Lower leg skin (tissue), 4 donors: ENCODE measurements around the gene ZFP36L2. TPM values are rescaled to one million over a fixed set of nuclear protein-coding genes. Genes with fewer than 3 reads are reported as not detected.

Experiments
- DNase-seq, 2 donors: peaks; one replicate each; pipeline ENCODE4 v3.0.0-alpha.2; 2019; ENCODE audit warnings: low spot score in 2 of 2
- H3K4me3 ChIP-seq: fragments of 200-600 bp; sonication (generic); 2 replicates; pipeline ENCODE4 v1.5.1; 2017; ENCODE audit warnings: mild to moderate bottlenecking, low read depth; ENCODE audit not compliant: poor library complexity, severe bottlenecking
- CTCF ChIP-seq, 3 donors: fragments of 450-650 bp; IDR thresholded peaks; one replicate each; pipeline ENCODE4 v1.5.1; 2016; ENCODE audit warnings: antibody characterized with exemption in 3 of 3, mild to moderate bottlenecking in 3 of 3, moderate library complexity in 2 of 3
- POLR2A ChIP-seq, 2 donors: fragments of 450-650 bp; IDR thresholded peaks; one replicate each; pipeline ENCODE4 v1.6.1; 2016 to 2017; ENCODE audit warnings: antibody characterized with exemption in 2 of 2, mild to moderate bottlenecking in 1 of 2, moderate library complexity in 1 of 2
- WGBS, 2 donors: methylation state at CpG; one replicate each; pipeline ENCODE4 v1.1.5; 2018; 5-methylcytosine and 5-hydroxymethylcytosine counted together
- intact Hi-C: fragments of 100-400 bp; cut with DNase I; formaldehyde crosslinking; loops from one replicate; pipeline ENCODE4 v1.15.0; 2023; ENCODE audit warnings: low total_unique reads
- total RNA-seq, 4 donors: library from RNA; depleted of rRNA; stranded (reverse); fragments of >200 nt; gene quantifications; one replicate each; pipeline ENCODE4 v1.1.0, GENCODE V29; 2016

ZFP36L2 gene
- total RNA-seq, 4 donors from 2014 or later: 137 to 329 (median 147) TPM

- TF ChIP-seq POLR2A (IDR thresholded peaks at IDR 0.05): no peak
- TF ChIP-seq CTCF (IDR thresholded peaks at IDR 0.05): no peak
- intact Hi-C loops: no loop called here
- WGBS, 2 donors: 86 to 92% methylated on average over 10 of the region's 10 CpGs
- DNase-seq: no peak
- H3K4me3 ChIP-seq: no peak overlapping the region
Observed at GRCh38 chr2:43241558-43241957, 15.2 kb upstream of the ZFP36L2 start.

- no peak for DNase-seq
- intact Hi-C loops: no loop called here
- WGBS, 2 donors: 83 to 86% methylated on average over 5 of the region's 5 CpGs
- no peak for TF ChIP-seq CTCF (IDR thresholded peaks at IDR 0.05)
- no peak for TF ChIP-seq POLR2A (IDR thresholded peaks at IDR 0.05)
- H3K4me3 ChIP-seq: no peak overlapping the region
Observed at GRCh38 chr2:43240766-43241150, 14.4 kb upstream of the ZFP36L2 start.

- WGBS, 2 donors: 87 to 88% methylated on average over 13 of the region's 13 CpGs
- DNase-seq: no peak
- TF ChIP-seq POLR2A (IDR thresholded peaks at IDR 0.05) (no peak), CTCF (IDR thresholded peaks at IDR 0.05) (no peak)
- intact Hi-C loops: loop anchor here (10.0 kb wide), 1 partner anchor 305 kb away; no protein-coding TSS in a partner anchor
- H3K4me3 ChIP-seq: no peak overlapping the region
Observed at GRCh38 chr2:43239981-43240765, 13.8 kb upstream of the ZFP36L2 start.

GRCh38 chr2:43238813-43239212 lies 12.4 kb upstream of the ZFP36L2 start:
- intact Hi-C loops: loop anchor here (10.0 kb wide), 1 partner anchor 306 kb away; no protein-coding TSS in a partner anchor
- WGBS, 2 donors: 78% methylated on average over 3 of the region's 3 CpGs
- no peak for DNase-seq
- no peak overlapping the region for H3K4me3 ChIP-seq
- no peak for TF ChIP-seq POLR2A (IDR thresholded peaks at IDR 0.05)
- TF ChIP-seq CTCF (IDR thresholded peaks at IDR 0.05): no peak

- H3K4me3 ChIP-seq: no peak overlapping the region
- intact Hi-C loops: loop anchor here (10.0 kb wide), 1 partner anchor 307 kb away; no protein-coding TSS in a partner anchor
- no peak for TF ChIP-seq POLR2A (IDR thresholded peaks at IDR 0.05)
- TF ChIP-seq CTCF (IDR thresholded peaks at IDR 0.05): no peak
- DNase-seq: no peak
Observed at GRCh38 chr2:43238176-43238575, 11.8 kb upstream of the ZFP36L2 start.
